Gastrocnemius medialis (tissue), 4 donors: ENCODE measurements around the gene BMP4.

ENCODE experiments used
- POLR2A ChIP-seq, 2 donors: fragments of 450-650 bp; IDR thresholded peaks; one replicate each; pipeline ENCODE4 v1.6.1; 2017; ENCODE audit warnings: antibody characterized with exemption in 2 of 2, mild to moderate bottlenecking in 2 of 2, moderate library complexity in 2 of 2
- TF ChIP-seq, protein P1 (sequence below), 5 experiments: fragments of 450-650 bp in 3 of 5; fragments of 200-600 bp in 2 of 5; sonication (generic) in 2 of 5; IDR thresholded peaks in 4 of 5; conservative IDR thresholded peaks in 1 of 5; 1 replicate in 4 of 5; 2 replicates in 1 of 5; pipeline ENCODE4 v1.5.1; 2016 to 2019; ENCODE audit warnings: antibody characterized with exemption in 5 of 5, mild to moderate bottlenecking in 3 of 5, moderate library complexity in 3 of 5

GRCh38 chr14:53990978-53991377 lies 34.4 kb upstream of the BMP4 start:
- TF ChIP-seq, protein P1, sequence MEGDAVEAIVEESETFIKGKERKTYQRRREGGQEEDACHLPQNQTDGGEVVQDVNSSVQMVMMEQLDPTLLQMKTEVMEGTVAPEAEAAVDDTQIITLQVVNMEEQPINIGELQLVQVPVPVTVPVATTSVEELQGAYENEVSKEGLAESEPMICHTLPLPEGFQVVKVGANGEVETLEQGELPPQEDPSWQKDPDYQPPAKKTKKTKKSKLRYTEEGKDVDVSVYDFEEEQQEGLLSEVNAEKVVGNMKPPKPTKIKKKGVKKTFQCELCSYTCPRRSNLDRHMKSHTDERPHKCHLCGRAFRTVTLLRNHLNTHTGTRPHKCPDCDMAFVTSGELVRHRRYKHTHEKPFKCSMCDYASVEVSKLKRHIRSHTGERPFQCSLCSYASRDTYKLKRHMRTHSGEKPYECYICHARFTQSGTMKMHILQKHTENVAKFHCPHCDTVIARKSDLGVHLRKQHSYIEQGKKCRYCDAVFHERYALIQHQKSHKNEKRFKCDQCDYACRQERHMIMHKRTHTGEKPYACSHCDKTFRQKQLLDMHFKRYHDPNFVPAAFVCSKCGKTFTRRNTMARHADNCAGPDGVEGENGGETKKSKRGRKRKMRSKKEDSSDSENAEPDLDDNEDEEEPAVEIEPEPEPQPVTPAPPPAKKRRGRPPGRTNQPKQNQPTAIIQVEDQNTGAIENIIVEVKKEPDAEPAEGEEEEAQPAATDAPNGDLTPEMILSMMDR (IDR thresholded peaks at IDR 0.05 in 4 of 5, conservative IDR thresholded peaks at IDR 0.05 in 1 of 5) = no peak
- TF ChIP-seq POLR2A (IDR thresholded peaks at IDR 0.05) = no peak
